RPMI7951 (cell line): Measurements from ENCODE around the gene DGKD. TPM values are rescaled to one million over a fixed set of nuclear protein-coding genes. Genes with fewer than 3 reads are reported as not detected.

Experiments used
- DNase-seq: peaks from one replicate; pipeline ENCODE4 v3.0.0-alpha.2; 2012; ENCODE audit warnings: low read depth
- total RNA-seq: library from RNA; depleted of rRNA; stranded (reverse); fragments of >200 nt; shearing (Covaris generic); gene quantifications from 2 replicates; pipeline ENCODE4 v1.2.3, GENCODE V29; 2014

DGKD gene
- total RNA-seq, 1 experiment from 2014 or later: 28.0 TPM

DNA sequence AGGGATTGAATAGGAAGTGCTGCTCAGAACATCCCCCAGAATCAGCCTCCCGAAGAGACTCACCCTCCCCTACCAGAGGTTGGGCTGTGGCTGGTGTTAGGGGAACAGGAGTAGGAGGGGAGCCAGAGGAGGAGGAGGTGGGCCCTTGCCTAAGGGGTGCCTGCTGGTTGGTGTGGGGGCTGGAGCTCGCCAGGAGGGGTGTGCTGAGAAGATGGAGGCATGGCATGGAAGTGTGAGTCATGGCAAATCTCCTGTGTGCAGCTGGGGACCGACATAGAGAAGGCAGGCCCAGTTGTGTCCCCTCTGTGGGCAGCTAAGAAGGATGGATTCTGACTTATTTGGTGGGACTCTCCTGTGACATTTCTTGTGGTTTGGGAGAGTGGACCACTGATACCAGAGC, 73.7 kb downstream of the DGKD start:
- peak; percentile 32 for DNase-seq

DNA sequence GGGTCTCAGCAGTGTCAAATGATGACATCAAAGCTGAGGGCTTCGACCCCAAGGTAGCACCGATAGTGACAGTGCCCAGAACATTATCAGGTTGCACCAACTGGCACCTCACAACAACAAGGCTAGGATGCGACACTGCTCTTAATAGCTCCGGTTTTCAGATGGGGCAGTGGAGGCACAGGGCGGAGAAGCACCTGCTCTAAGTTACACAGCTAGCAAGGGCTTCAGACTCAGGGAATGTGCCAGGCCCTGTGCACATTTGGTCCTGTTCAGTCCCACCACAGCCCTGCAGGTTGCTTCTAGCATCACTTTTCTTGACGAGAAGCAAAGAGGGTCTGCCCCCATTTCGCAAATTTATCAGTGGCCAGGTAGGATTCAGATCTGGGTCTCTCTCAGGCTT, 74.1 kb downstream of the DGKD start:
- DNase-seq: no peak

DNA sequence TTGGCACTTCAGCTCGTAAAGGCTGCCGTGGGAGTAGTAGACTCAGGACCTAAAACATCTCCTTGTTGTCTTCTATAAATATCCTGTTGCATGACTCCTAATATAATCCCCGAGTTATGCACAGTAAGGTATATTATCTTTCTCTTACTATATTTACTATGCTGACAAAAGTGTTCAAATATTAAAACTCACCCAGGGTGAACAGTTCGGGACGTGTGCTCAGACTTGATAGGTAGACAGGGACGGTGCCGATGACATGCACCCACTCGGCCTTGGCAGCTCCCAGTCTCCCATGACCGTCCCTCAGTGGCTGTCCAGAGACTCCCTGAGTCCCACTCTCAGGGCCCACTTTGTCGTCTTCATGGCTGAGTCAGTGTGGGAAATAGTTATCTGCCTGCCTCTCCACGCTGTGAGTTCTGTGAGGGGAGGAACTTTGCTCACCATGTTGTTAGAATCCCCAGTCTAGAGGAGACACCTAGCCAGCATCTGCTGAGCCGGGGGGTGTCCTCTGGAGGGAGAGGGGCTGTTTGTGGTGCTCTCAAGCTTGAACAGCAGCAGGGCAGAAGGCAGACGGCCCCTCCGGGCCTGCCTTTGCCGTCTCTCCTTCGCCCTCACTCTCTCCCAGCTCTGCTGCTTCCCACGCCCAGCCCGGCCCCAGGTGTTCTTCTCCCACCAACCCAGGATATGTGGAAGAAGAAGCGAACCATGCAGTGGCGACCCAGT, 75.0 kb downstream of the DGKD start:
- no peak for DNase-seq

DNA sequence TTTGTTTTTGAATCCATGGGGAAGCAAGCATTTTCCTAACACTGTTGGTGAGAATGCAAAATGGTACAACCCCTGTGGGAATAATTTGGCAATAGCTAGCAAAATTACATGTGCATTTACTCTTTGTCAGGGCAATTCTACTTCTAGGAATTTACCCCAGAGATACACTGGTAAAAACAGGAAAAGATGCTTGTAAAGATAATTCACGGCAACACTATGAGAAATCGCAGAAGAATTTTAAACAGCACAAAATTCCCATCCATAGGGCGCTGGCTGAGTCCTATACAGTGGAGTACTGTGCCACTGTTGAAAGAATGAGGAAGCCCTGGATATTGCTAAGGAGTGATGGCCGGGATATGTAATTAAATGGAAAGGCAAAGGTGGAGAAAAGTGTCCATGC, 75.8 kb downstream of the DGKD start:
- peak; percentile 73 for DNase-seq

DNA sequence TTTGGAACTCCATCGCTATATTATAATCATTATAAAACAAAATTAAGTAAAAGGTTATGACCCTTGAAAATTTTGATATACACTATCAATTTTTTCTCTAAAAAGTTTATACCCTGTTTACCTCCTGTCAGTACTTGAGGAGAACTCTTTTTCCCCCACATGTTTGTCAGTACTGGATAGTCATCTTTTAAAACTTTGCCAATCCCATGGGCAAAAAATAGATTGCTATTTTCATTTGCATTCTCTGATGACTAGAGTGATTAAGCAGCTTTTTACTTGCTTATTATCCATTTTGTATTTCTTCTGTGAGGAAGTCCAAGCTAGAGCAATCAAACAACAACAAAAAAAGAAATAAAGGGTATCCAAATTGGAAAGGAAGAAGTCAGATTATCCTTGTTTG, 76.4 kb downstream of the DGKD start:
- DNase-seq: no peak

DNA sequence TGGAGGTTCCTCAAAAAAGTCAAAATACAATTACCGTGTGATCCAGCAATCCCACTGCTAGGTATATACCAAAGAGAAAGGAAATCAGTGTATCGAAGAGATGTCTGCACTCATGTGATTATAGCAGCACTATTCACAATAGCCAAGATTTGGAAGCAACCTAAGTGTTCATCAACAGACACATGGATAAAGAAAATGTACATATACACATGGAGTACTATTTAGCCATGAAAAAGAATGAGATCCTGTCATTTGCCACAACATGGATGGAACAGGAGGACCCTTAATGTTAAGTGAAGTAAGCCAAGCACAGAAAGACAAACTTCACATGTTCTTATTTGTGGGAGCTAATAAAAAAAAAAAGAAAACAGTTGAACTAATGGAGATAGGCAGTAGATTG, 78.7 kb downstream of the DGKD start:
- no peak for DNase-seq

DNA sequence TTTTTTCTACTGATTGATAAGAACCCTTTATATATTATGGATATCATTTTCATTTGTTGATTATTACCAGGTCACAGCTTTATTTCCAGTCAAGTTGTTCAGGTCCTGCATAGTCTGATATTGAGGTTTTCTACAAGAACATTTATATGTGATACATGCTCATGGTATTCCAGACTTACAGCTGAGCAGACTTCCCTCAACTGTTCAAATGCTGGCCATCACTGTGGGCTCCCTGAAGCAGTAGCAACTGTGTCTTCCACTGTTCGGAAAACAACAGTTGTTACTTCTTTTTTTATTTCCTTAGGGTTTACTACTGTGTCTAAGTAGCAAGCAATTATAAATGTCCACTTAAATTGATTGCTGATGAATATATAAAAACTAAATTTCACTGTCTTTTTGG, 79.5 kb downstream of the DGKD start:
- DNase-seq: no peak

DNA sequence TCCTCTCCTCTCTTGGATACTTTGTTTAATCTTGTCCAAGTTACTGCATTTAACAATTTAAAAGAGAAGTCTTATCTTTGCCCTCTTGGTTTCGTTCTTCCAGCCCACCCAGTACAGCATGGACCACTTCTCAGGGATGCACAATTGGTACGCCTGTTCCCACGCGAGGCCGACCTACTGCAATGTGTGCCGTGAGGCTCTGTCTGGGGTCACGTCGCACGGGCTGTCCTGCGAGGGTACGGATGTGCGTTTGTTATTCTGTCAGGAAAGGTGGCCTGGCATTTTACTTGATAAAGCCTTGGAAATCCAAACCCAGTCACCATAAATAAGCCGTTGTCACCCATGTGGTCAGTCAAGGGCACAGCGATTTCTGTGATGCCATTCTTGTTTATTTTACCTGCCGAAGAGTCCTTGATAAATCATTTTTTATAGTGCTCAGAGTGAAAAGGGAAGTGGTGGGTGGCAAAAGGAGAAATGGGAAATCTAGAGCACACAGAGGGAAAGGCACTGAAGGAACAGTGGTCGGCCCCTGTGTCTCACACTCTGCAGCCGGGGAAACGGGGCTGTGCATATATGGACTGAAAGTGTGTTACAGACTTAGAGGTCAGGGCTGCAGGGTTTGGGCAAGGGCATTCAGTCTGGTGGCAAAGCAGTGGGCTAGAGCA, 80.5 kb downstream of the DGKD start:
- no peak for DNase-seq

DNA sequence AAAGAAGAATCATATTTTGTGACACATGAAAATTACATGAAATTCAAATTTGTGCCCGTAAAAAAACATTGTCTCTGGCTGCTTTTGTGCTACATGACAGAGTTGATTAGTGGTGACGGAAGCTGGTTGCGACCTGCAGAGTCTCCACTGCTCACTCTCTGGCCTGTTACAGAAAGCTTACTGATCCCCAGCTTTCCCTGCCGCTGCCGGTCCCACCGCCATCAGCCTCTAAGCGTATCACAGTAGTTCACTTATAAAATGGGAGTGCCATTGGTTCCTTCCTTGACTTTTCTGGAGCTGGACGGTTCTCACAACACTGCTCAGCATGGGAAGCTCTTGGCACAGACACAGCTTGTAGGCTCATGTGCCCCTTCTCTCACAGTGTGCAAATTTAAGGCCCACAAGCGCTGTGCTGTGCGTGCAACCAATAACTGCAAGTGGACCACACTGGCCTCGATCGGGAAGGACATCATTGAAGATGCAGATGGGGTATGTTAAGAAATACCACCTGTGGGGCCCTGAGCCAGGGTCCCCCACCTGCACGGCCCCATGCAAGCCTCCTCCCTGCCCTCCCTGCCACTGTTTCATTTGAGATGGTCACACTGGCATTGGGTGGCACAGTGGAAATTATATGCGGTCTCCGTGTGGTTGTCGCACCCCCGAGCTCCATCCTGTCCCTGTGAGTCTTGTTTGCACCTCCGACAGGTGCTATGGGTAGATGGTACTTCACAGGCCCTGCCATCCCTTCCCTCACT, 81.3 kb downstream of the DGKD start:
- no peak for DNase-seq

DNA sequence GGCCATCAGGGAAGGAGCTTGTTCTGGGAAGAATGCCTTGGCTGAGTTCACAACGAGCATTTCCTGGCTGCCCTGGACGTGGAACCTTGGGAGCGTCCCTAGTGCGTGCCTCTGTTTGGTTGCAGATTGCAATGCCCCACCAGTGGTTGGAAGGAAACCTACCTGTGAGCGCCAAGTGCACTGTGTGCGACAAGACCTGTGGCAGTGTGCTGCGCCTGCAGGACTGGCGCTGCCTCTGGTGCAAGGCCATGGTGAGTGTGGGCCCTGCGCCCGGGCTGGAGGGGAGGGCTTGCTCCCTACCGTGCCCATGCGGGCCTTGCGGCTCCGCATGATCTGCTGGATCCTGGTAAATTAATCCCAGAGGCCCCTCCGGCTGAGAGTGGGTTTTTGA, 81.9 kb downstream of the DGKD start:
- DNase-seq: no peak

DNA sequence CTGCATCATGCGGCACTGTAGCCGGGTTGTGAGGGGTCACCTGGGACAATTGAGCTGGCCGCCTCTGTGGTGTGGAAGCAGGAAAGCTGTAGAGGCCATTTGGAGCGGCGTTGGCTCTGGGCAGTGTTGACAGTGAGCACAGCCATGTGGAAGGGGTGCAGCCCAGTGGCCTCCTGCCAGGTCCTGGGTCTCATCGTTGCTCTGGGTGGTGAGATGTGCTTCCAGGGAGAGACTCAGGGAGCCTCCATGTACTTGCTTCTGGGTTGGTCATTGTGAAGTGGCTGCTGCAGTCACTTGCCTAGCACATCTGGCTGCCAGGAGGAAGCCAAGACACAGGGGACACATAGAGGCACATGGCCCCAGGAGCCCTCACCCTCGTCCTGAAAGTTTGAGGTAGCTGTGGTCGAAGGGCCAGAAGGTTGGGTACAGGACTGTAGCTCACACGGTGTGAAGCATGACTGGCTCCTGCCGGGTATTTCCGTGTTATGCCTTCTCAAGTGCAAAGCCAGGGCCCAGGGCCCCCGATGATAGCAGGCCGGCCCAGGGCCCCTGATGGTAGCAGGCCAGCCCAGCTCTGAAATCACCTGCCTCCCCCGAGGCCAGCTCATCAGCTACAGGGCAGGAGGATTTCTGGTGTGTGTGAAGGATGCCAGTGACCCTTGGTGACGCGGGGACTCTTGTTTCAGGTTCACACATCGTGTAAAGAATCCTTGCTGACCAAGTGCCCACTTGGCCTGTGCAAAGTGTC, 82.6 kb downstream of the DGKD start:
- no peak for DNase-seq

DNA sequence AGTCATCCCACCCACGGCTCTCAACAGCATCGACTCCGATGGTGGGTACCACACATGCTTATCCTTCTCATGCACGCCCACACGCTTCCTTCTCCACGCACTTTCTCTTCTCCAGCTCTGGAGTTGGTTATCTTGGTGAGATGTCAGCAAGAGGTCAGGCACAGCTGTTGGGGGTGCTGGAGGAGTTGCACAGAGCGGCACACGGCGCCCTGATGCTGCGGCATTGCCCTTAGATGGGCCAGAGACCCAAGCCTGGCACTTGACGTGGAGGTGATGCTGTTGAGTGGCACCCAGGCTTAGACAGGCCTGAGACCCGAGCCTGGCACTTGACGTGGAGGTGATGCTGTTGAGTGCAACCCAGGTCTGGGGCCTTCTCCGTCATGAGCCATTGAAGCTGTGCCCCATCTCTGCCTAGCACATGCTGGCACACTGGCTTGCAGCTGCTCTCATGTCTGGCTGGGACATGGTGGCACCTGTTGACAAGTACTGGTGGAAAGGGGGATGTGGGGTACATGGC, 83.2 kb downstream of the DGKD start:
- DNase-seq: no peak

DNA sequence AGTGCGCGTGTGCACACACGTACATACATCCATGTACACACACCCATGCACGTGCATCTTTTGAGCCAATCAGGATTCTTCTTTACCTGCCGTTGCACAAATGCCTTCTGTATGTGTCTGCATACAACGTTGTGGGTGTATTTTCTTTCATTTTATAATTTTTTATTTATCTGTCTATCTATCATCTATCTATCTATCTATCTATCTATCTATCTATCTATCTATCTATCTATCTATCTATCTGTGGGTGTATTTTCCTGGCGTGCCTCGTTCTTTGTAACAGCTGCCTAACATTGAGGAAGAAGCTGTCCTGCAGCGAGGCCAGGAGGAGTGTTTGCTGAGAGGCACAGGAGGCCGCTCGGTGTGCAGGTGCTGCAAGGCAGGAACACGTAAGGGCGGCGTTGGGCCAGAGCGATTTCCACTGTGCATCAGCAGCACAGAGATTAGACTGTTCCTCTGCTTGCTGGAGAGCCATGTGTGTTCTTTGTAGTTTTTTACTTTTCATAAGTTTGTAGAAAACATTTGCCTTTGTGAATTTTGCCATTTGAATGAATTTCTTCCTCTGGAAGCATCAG, 84.4 kb downstream of the DGKD start:
- DNase-seq: no peak

DNA sequence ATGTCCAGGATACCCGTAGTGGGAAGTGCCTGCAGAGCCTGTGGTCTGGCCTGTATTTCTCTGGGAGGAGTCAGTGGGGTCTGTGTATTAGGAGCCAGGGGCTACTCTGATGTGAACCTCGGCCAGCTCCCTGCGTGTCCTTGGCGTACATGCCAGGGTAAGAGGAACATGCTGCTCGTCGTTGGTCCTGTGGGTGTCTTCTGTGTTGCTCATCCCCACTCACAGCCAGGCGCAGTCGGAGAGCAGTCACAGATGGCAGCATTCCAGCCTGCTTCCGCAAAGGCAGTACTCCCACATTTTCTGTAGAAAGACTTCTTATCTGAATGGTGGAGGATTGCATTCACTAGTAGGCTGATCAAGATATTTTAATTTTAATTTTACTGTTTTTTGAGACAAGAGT, 84.9 kb downstream of the DGKD start:
- DNase-seq: no peak

DNA sequence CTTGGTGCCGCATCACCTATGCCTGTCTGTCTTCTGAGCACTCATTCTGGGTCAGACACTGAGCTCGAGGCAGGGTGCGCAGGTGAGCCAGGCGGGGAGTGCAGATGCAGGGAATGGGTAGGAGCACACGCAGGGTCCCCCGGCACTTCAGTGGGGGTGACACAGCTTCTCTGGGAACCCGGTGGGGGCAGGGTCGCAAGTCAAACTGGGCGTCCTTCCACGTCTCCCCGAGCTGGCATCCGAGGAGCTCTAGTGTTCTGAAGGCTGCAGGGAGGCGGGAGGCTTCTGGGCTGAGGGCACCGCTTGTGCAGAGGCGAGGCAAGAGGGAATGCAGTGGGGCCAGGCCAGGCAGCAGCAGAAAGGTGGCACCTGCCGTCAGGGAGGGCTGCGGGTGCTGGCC, 86.0 kb downstream of the DGKD start:
- no peak for DNase-seq

DNA sequence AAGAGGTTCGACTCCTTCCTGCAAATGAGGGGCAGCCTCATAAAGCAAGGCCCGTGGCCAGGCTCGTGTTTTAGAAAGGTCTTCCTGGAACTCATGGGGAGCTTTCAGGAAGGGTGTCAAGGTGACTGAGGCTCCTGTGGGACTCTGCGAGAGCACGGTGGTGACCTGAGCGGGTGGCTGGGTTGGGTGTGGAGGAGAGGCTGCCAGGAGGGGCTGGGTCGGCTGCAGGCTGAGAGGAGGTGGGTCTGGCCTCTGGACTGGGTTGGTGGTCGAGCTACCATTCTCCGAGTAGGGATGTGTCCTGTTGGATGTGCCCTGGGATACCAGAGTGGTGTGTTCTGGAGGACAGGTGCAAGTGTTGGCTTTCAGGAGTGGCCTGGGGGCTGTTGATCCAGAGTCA, 86.4 kb downstream of the DGKD start:
- DNase-seq: no peak

DNA sequence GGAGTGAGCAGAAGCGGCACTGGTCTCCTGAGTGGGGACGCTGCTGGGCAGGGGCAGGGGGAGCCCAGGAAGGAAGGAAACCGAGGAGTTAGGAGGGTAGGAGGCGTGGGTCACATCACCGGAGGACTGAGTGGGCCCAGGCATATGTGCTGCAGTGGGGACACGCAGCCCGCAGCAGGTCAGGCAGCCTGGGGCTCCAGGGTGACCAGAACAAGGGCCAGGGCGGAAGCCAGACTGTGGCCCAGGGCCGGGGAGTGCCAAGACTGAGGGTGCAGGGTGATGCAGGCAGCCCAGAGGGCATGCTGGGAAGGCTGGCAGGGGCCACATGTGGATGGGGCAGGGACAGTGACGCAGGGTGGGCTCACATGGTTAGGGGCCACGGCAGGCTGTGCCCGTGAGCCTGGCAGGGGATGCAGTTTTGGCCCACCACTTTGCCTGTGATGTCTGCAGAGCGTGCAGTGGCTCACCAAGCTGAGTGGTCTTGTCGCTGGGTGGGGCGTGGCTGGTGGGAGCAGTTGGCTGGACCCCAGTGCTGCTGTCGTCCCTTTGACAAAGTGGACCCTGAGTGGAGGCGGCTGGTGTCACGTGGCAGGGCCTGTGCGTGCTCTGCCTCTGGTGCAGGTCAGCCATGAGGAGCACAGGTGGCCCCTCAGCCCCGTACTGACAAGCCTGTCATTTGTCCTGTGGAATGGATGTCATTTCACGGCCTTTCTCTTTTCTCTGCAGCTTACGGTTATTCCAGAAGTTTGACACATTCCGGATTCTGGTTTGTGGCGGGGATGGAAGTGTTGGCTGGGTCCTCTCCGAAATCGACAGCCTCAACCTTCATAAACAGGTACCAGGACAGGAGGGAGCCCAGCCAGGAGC, 87.1 kb downstream of the DGKD start:
- no peak for DNase-seq

DNA sequence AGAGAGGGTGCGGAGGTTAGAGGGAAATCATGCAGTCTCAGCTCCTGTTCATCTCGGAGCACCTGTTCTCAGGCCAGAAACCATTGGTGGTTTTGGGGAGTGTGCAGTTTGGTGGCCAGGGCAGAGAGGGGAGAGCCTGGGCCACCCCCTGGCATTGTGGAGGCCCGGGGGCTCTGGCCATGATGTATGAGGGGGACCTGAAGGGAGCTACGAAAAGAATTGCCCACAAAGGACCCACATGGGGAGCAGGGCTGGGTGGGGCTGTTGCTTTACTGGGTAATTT, 87.7 kb downstream of the DGKD start:
- no peak for DNase-seq

DNA sequence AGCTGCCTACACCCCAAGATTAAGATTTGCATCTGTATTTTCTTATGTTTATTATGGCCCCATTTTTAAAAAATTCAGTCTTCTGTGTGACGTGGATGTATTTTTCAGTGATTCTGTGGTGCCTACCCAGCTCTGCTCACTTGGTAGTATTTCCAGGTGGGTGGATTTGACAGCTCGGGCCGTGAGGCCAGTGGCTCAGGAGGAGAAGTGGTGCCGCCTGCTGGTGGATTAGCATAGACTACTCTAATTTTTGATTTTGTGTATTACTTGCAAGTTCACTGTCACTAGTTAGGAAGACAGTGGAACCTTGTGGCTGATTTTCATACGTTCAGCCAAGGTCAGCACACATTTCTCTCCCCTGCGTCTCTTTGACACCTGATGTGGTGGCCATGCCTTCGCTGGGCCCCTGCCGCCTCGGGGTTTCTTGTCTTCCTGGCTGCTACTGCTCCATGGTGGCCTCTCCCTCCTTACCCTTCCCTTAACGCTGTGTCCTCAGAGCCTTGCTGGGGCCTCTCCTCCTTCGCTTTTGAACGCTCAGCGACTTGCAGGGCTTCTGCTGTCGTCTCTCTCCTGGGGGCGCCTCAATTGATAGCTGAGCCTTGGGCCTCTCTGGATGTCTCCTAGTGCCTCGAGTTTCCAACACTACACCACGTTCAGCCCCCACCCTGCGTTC, 89.4 kb downstream of the DGKD start:
- DNase-seq: peak; percentile 76

DNA sequence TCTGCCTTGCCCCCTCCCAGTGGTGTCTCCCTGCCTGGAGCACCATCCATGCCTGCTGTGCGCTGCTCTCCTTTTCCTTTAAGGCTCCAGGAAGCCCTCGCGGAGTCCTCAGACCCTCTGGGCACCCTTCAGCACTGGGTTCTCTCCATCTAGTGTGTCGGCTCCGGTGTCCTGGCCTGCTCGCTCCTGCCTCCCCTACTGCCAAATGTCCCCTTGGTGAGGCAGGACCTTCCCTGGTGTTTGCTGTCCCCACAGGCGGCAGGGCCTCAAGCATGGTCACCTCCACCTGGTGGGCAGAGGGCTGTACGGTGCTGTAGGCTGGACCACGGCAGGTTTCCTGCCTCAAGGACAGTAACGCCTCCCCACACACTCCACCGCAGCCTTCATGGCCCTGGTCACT, 90.2 kb downstream of the DGKD start:
- DNase-seq: no peak
